Dendritic cell treated with granulocyte-macrophage colony-stimulating factor and Interleukin-4, amounts not matched to agents 40 ng/mL and 50 ng/mL, for 4 days (primary cell): ENCODE data around the gene TPR.

Experiments used
- H3K27ac Mint-ChIP-seq: one replicate; pipeline ENCODE4 v1.8.0; 2022; ENCODE audit warnings: mild to moderate bottlenecking, mixed read lengths
- H3K27me3 Mint-ChIP-seq: one replicate; pipeline ENCODE4 v1.8.0; 2022; ENCODE audit warnings: mild to moderate bottlenecking, mixed read lengths
- H3K36me3 Mint-ChIP-seq: one replicate; pipeline ENCODE4 v1.8.0; 2022; ENCODE audit warnings: low read depth, mixed read lengths
- H3K4me1 Mint-ChIP-seq: one replicate; pipeline ENCODE4 v1.8.0; 2022; ENCODE audit warnings: low read depth, mixed read lengths
- H3K4me3 Mint-ChIP-seq: one replicate; pipeline ENCODE4 v1.8.0; 2022; ENCODE audit warnings: mild to moderate bottlenecking, moderate library complexity, mixed read lengths
- H3K9me3 Mint-ChIP-seq: one replicate; pipeline ENCODE4 v1.8.0; 2022; ENCODE audit warnings: mixed read lengths
- intact Hi-C: fragments of 100-400 bp; cut with micrococcal nuclease; formaldehyde crosslinking; loops from one replicate; pipeline ENCODE4 v1.15.0; 2022

TPR gene

DNA sequence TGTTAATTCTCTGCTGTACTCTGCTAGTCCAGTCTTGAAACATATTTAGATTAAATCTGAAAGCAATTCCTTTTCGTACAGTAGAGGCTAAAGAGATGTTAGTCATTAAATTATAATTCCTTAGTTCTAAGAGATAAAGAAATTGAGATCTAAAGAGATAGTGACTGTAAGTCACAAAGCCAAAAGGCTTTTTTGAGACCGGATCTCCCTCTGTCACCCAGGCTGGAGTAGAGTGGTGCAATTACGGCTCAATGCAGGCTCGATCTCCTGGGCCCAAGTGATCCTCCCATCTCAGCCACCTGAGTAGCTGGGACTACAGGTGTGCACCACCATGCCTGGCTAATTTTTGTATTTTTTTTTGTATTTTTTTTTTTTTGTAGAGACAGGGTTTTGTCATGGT, 64.7 kb downstream of the TPR start:
- Mint-ChIP-seq H3K4me1 (no peaks in the 10 kb centered on the region), H3K9me3 (no peaks in the 10 kb centered on the region), H3K4me3 (no peak overlapping the region), H3K27ac (no peak overlapping the region), H3K36me3 (peaks cover 9% of the 10 kb centered on the region), H3K27me3 (no peaks in the 10 kb centered on the region)
- intact Hi-C loops, result no loop called here

DNA sequence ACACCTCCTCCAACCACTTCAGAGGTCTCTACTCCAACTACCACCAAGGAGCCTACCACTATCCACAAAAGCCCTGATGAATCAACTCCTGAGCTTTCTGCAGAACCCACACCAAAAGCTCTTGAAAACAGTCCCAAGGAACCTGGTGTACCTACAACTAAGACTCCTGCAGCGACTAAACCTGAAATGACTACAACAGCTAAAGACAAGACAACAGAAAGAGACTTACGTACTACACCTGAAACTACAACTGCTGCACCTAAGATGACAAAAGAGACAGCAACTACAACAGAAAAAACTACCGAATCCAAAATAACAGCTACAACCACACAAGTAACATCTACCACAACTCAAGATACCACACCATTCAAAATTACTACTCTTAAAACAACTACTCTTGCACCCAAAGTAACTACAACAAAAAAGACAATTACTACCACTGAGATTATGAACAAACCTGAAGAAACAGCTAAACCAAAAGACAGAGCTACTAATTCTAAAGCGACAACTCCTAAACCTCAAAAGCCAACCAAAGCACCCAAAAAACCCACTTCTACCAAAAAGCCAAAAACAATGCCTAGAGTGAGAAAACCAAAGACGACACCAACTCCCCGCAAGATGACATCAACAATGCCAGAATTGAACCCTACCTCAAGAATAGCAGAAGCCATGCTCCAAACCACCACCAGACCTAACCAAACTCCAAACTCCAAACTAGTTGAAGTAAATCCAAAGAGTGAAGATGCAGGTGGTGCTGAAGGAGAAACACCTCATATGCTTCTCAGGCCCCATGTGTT, 66.6 kb downstream of the TPR start:
- H3K4me1 Mint-ChIP-seq, result no peaks in the 10 kb centered on the region
- no peaks in the 10 kb centered on the region for H3K9me3 Mint-ChIP-seq
- intact Hi-C loops, result no loop called here
- no peaks in the 10 kb centered on the region for H3K27me3 Mint-ChIP-seq
- H3K27ac Mint-ChIP-seq, result no peak overlapping the region
- H3K36me3 Mint-ChIP-seq, result no peaks in the 10 kb centered on the region
- H3K4me3 Mint-ChIP-seq, result no peak overlapping the region

DNA sequence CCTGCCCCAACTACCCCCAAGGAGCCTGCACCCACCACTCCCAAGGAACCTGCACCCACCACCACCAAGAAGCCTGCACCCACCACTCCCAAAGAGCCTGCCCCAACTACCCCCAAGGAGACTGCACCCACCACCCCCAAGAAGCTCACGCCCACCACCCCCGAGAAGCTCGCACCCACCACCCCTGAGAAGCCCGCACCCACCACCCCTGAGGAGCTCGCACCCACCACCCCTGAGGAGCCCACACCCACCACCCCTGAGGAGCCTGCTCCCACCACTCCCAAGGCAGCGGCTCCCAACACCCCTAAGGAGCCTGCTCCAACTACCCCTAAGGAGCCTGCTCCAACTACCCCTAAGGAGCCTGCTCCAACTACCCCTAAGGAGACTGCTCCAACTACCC, 67.6 kb downstream of the TPR start:
- intact Hi-C loops, result no loop called here
- Mint-ChIP-seq H3K27me3 (no peaks in the 10 kb centered on the region), H3K9me3 (no peaks in the 10 kb centered on the region), H3K27ac (no peak overlapping the region), H3K4me3 (no peak overlapping the region), H3K36me3 (no peaks in the 10 kb centered on the region), H3K4me1 (no peaks in the 10 kb centered on the region)

DNA sequence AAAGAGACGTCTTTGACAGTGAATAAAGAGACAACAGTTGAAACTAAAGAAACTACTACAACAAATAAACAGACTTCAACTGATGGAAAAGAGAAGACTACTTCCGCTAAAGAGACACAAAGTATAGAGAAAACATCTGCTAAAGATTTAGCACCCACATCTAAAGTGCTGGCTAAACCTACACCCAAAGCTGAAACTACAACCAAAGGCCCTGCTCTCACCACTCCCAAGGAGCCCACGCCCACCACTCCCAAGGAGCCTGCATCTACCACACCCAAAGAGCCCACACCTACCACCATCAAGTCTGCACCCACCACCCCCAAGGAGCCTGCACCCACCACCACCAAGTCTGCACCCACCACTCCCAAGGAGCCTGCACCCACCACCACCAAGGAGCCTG, 68.5 kb downstream of the TPR start:
- Mint-ChIP-seq H3K27me3 (no peaks in the 10 kb centered on the region), H3K4me3 (no peak overlapping the region), H3K27ac (no peak overlapping the region), H3K4me1 (no peaks in the 10 kb centered on the region), H3K9me3 (no peaks in the 10 kb centered on the region), H3K36me3 (no peaks in the 10 kb centered on the region)
- intact Hi-C loops, result no loop called here

DNA sequence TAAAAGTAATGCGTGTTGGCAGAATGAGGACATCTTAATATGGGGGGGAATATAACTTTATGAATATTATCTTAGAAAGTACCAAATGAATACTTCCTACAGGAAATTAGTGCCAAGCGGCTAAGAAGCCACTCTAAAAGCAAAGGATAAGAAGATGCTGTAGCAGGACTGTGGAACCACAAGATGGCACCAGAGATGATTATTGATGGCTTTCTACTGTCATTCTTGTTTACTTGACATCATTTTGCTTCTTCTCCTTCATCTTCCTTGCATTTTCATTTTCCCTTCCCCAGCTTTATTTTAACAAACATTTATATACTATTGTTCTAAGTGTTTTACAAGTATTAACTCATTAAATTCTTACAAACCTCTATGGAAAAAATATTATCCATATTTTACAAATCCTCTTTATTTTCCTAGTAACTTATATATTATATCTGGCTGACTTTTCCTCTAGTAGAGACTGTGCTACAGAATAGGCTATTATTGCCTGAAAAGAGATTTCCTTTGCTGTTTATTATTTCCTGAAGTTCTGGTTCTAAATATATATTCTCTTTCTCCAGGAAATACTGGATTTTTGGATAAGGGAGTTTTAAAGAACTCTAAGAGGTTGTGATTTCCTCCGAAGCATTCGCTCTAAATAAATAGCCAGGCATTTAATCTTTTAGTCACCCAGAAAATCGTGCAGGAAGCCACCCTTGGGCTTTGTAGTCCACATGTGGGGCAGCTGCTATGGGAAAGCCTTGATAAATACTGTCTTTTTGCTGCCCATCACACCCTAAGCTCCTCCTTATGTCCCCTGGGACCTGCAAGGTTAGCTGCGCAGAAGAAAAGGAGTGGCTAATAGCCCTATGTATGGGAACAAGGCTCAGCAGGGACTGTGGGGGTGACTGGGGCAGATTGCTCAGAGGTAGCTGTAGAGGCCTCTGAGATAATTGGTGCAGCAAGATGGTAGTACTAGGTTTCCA, 69.8 kb downstream of the TPR start:
- H3K4me1 Mint-ChIP-seq, result no peaks in the 10 kb centered on the region
- no peaks in the 10 kb centered on the region for H3K36me3 Mint-ChIP-seq
- no peak overlapping the region for H3K4me3 Mint-ChIP-seq
- H3K9me3 Mint-ChIP-seq, result no peaks in the 10 kb centered on the region
- no peak overlapping the region for H3K27ac Mint-ChIP-seq
- intact Hi-C loops, result no loop called here
- H3K27me3 Mint-ChIP-seq, result no peaks in the 10 kb centered on the region

DNA sequence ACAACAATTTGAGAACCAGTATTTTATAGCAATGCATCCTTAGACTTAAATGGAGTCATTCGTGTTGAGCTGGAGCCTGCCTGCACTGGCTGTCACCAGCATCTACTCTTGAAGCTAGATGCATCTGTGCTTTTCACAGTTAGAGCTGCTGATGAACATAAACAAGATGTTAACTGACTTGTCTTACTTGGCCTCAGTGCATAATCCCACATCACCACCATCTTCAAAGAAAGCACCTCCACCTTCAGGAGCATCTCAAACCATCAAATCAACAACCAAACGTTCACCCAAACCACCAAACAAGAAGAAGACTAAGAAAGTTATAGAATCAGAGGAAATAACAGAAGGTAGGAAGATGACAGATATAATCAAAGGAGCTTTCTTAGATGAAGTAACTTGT, 71.1 kb downstream of the TPR start:
- H3K9me3 Mint-ChIP-seq, result no peaks in the 10 kb centered on the region
- intact Hi-C loops, result no loop called here

DNA sequence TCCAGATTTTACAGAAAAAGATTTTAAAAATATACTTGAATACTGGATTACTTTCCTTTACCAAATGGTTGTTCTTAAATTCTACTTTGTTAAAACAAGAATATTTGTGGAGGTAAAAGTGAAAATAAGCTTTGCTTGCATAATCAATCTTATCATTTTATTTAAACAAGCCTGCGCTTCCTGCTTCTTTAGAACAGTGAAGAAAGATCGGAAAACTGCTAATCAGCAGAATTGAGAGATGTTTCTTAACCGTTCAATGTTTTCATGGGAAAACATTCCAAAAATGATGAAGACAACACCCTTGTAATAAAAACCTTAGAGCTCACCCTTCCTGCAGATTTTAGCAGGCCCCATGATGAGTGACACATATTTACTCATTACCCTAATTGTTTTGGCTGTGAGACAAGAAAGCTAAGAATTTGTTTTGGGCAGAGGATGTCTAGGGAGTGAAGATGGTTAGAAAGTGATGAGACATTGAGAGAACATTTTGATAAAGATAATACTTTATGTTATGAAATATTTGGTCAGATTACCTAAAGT, 72.6 kb downstream of the TPR start:
- H3K4me3 Mint-ChIP-seq, result no peak overlapping the region
- no peaks in the 10 kb centered on the region for H3K27me3 Mint-ChIP-seq
- no peak overlapping the region for H3K27ac Mint-ChIP-seq
- no peaks in the 10 kb centered on the region for H3K4me1 Mint-ChIP-seq
- intact Hi-C loops, result no loop called here
- H3K36me3 Mint-ChIP-seq, result no peaks in the 10 kb centered on the region
- no peaks in the 10 kb centered on the region for H3K9me3 Mint-ChIP-seq

More for the DNA sequence above, 71.1 kb downstream of the TPR start:
- H3K36me3 Mint-ChIP-seq, result no peaks in the 10 kb centered on the region
- H3K4me1 Mint-ChIP-seq, result no peaks in the 10 kb centered on the region
- H3K4me3 Mint-ChIP-seq, result no peak overlapping the region
- no peak overlapping the region for H3K27ac Mint-ChIP-seq
- H3K27me3 Mint-ChIP-seq, result no peaks in the 10 kb centered on the region

DNA sequence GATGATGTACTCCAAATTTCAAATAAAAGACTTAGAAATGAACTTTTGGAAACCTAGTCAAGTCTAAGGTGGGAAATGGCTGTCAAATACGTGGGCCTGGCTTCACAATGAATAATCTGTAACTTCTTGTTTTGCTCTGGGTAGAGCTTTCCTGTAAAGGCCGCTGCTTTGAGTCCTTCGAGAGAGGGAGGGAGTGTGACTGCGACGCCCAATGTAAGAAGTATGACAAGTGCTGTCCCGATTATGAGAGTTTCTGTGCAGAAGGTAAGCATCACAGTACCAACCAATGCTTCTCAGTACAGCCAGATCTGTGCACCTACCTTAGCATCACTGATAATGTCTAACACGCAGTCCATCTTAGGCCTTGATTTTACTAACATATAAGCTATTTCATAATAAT, 73.6 kb downstream of the TPR start:
- Mint-ChIP-seq H3K4me1 (no peaks in the 10 kb centered on the region), H3K4me3 (no peak overlapping the region), H3K9me3 (no peaks in the 10 kb centered on the region), H3K27me3 (no peaks in the 10 kb centered on the region), H3K27ac (no peak overlapping the region), H3K36me3 (no peaks in the 10 kb centered on the region)
- intact Hi-C loops, result no loop called here

DNA sequence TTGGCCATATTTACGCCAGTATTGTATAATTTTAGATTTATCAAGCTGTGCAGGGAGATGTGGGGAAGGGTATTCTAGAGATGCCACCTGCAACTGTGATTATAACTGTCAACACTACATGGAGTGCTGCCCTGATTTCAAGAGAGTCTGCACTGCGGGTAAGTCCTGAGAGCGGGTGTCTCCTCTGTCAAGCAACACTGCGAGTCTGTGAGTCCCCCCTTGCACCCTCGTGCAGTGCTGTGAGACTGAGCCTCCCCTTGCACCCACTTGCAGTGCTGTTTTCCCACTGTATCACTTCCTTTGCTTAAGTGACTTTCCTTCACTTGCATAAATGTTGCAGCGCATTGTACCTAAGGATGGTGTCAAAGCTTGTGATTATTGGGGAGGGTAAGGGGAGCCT, 75.0 kb downstream of the TPR start:
- Mint-ChIP-seq H3K36me3 (no peaks in the 10 kb centered on the region), H3K9me3 (no peaks in the 10 kb centered on the region), H3K27me3 (no peaks in the 10 kb centered on the region), H3K4me3 (no peak overlapping the region), H3K4me1 (no peaks in the 10 kb centered on the region), H3K27ac (no peak overlapping the region)
- intact Hi-C loops, result no loop called here

DNA sequence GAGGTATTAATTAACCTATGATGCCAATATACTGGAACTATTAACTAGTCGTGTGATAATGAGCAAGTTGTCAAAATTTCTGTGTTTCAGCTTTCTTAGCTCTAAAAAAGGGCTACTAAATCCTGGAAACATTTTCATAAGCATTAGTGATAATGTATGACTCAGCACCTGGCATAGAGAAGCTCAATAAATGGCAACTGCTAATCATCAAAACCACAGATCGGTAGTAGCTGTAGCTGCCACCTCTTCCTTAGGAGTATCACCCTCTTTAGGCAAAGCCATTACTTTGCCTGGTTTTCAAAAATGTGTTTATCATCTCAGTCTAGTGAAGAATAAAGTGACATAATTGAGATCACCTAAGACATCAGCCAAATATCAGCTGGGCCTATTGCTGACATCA, 75.5 kb downstream of the TPR start:
- Mint-ChIP-seq H3K4me3 (no peak overlapping the region), H3K36me3 (no peaks in the 10 kb centered on the region), H3K9me3 (no peaks in the 10 kb centered on the region), H3K4me1 (no peaks in the 10 kb centered on the region), H3K27me3 (no peaks in the 10 kb centered on the region), H3K27ac (no peak overlapping the region)
- intact Hi-C loops, result no loop called here

DNA sequence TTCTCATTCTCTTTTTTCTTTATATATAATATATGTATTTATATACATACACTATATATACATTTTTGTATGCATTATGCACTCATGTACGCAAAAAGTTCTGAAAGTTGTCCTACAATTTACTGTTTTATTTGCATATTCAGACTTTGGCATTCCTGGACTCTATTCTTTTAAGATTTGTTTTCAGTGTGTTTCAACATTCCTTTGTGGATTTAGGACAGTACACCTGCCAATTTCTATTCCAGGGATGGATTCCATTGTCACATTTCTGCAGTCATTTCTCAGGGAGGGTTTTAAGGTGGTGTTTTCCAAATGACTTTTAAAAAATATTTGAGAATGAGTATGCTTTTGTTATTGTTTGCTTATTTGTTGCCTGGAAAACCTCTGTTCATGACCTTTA, 76.2 kb downstream of the TPR start:
- intact Hi-C loops, result no loop called here
- Mint-ChIP-seq H3K9me3 (no peaks in the 10 kb centered on the region), H3K27ac (no peak overlapping the region), H3K4me3 (no peak overlapping the region), H3K27me3 (no peaks in the 10 kb centered on the region), H3K4me1 (no peaks in the 10 kb centered on the region), H3K36me3 (no peaks in the 10 kb centered on the region)

DNA sequence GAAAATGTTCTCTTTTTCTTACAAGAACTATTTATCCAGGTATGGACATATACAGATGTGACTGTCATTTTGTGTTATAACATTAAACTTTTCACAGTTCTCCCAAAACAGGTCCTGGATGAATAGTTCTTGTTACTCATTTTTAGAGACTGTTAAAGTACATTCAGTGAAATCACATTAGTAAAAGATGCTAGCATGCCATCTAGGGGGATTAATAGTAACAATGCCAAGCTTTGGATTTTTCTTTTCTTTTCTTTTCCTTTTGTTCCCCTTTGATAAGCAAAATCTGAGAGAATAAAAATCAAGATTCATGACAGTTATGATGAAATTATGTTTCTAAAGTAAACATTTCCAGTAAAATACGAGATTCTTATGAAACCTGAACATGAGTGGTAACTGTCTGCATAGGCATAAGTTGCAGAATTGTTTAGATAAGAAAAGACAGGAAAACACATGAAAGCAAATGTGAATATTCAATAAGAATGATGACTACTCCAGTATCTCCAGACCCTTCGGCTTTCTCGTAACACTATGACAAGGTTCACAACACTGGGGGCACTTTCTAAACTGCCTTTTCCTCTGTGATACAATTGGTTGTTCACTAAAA, 77.5 kb downstream of the TPR start:
- Mint-ChIP-seq H3K27me3 (no peaks in the 10 kb centered on the region), H3K4me1 (no peaks in the 10 kb centered on the region), H3K9me3 (no peaks in the 10 kb centered on the region), H3K27ac (no peak overlapping the region), H3K36me3 (no peaks in the 10 kb centered on the region), H3K4me3 (no peak overlapping the region)
- intact Hi-C loops, result no loop called here

DNA sequence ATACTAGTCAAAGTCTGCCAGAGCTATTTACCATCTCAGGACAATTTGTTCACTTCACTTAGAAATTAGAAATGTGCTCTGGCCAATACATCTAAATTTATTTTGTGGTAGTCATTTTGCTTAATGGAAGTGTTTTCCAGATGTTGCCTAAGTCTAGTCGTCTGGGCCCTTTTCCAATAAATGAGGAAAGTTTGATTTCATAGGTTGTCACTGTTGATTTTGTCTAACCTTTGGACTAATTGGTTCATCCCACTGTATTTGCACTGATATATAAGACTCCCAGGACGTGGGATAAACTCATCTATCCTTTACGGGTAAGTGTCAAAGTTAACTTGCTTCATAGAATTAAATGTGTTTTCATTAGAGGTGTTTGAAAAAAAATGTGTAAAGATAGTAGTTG, 79.1 kb downstream of the TPR start, which contains the start of gene PRG4:
Gene PRG4, plus strand, starts transcription at position 300 of the 400 bp plus-strand sequence.
- Mint-ChIP-seq H3K9me3 (no peaks in the 10 kb centered on the region), H3K36me3 (no peaks in the 10 kb centered on the region), H3K4me3 (no peak within 1 kb of the TSS), H3K4me1 (no peaks in the 10 kb centered on the region), H3K27ac (no peak within 1 kb of the TSS), H3K27me3 (no peaks in the 10 kb centered on the region)
- intact Hi-C loops, result no loop called here

DNA sequence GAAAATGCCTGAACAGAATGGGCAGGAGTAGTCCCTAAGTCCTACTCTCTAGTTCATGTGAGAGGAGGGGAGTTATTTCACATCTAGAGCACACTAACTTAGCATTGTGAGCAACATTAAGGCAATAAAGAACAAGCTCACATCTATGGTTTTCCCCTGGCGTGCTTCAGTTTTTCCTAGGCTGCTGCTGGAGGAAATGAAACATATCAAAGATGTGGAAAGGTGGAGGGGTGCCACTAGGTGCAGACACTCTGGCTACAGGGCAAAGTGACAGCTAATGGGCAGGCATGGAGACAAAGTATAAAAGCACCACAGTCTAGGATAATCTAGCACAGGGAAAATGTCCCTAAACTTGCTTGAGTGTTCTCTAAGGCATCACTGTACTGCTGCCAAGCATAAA, 82.2 kb downstream of the TPR start:
- Mint-ChIP-seq H3K4me3 (no peak overlapping the region), H3K27ac (no peak overlapping the region), H3K9me3 (no peaks in the 10 kb centered on the region), H3K36me3 (no peaks in the 10 kb centered on the region), H3K4me1 (no peaks in the 10 kb centered on the region), H3K27me3 (no peaks in the 10 kb centered on the region)
- intact Hi-C loops, result no loop called here
